ENCODE data around the gene TDG. TPM values are rescaled to one million over a fixed set of nuclear protein-coding genes. Genes with fewer than 3 reads are reported as not detected.
"Not testable (repeated sequence)": the region's sequence is repeated elsewhere in the genome, so short reads cannot be mapped to it uniquely, and the experiment has no call there.

Gene TDG
- total RNA-seq, 2 experiments from 2014 or later: 37.4 to 37.5 TPM

GRCh38 chr12:104022786-104023185 lies 57.1 kb downstream of the TDG start:
- Mint-ChIP-seq H3K27ac (no peak overlapping the region), H3K36me3 (ENCODE audit: low read depth) (no peaks in the 10 kb centered on the region), H3K9me3 (no peaks in the 10 kb centered on the region), H3K27me3 (peaks cover 10% of the 10 kb centered on the region), H3K4me1 (ENCODE audit: low read depth) (no peaks in the 10 kb centered on the region), H3K4me3 (no peak overlapping the region)
- CTCF ChIA-PET: no interaction called here
- DNase-seq: no peak
- ATAC-seq: no peak
- intact Hi-C loops (cut with micrococcal nuclease): no loop called here
- TF ChIP-seq CTCF (IDR thresholded peaks at IDR 0.05): no peak
- POLR2A ChIA-PET: no interaction called here

DNA sequence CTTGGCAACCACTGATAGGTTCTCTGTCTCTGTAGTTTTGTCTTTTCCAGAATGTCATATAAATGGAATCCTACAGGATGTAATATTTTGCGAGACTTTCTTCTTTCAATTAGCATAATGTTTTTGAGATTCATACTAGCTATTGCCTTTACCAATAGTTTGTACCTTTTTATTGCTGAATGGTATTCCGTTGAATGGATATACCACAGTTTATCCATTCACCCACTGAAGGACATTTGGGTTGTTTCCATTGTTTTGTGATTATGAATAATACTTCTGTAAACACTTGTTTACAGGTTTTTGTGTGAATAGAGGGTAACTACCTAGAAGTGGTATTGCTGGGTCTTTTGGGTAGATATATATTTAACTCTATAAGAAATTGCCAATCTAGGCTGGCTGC lies 58.0 kb downstream of the TDG start:
- TF ChIP-seq CTCF (IDR thresholded peaks at IDR 0.05): no peak

DNA sequence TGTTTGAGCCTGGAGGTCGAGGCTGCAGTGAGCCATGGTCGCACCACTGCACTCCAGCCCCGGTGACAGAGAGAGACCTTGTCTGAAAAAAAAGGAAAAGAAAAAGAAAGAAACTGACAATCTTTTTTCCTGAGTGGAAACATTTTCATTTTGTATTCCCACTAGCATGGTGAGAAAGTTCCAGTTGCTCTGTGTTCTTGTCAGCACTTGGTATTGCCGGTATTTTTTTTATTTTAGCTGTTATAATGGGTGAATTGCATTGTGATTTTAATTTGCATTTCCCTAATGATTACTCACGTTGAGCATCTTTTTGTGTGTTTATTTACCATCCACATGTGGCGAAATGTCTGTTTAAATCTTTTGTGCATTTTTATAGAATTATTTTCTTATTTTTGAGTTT lies 58.7 kb downstream of the TDG start:
- no peak for DNase-seq
- CTCF ChIA-PET: no interaction called here
- Mint-ChIP-seq H3K27me3 (peaks cover 8% of the 10 kb centered on the region), H3K27ac (no peak overlapping the region), H3K9me3 (no peaks in the 10 kb centered on the region), H3K4me3 (no peak overlapping the region), H3K36me3 (ENCODE audit: low read depth) (no peaks in the 10 kb centered on the region), H3K4me1 (ENCODE audit: low read depth) (no peaks in the 10 kb centered on the region)
- intact Hi-C loops (cut with micrococcal nuclease): no loop called here
- POLR2A ChIA-PET: no interaction called here
- TF ChIP-seq CTCF (IDR thresholded peaks at IDR 0.05): no peak
- no peak for ATAC-seq

More for the DNA sequence above, 58.0 kb downstream of the TDG start:
- Mint-ChIP-seq H3K4me1 (ENCODE audit: low read depth) (no peaks in the 10 kb centered on the region), H3K27me3 (peaks cover 10% of the 10 kb centered on the region), H3K36me3 (ENCODE audit: low read depth) (no peaks in the 10 kb centered on the region), H3K4me3 (no peak overlapping the region), H3K9me3 (no peaks in the 10 kb centered on the region), H3K27ac (no peak overlapping the region)
- ChIA-PET POLR2A (no interaction called here), CTCF (no interaction called here)
- no peak for DNase-seq
- no peak for ATAC-seq
- intact Hi-C loops (cut with micrococcal nuclease): no loop called here

- no peak overlapping the region for H3K4me3 Mint-ChIP-seq
- no peaks in the 10 kb centered on the region for H3K4me1 Mint-ChIP-seq (ENCODE audit: low read depth)
- intact Hi-C loops (cut with micrococcal nuclease): no loop called here
- no peak for TF ChIP-seq CTCF (IDR thresholded peaks at IDR 0.05)
- no peaks in the 10 kb centered on the region for H3K9me3 Mint-ChIP-seq
- peaks cover 6% of the 10 kb centered on the region for H3K27me3 Mint-ChIP-seq
- POLR2A ChIA-PET: no interaction called here
- no peak overlapping the region for H3K27ac Mint-ChIP-seq
- no peaks in the 10 kb centered on the region for H3K36me3 Mint-ChIP-seq (ENCODE audit: low read depth)
- CTCF ChIA-PET: no interaction called here
- ATAC-seq (no peak), DNase-seq (no peak)
Measured at GRCh38 chr12:104025771-104026170, 60.1 kb downstream of the TDG start.

GRCh38 chr12:104026841-104027599 lies 61.3 kb downstream of the TDG start:
- no peaks in the 10 kb centered on the region for H3K36me3 Mint-ChIP-seq (ENCODE audit: low read depth)
- H3K9me3 Mint-ChIP-seq: no peaks in the 10 kb centered on the region
- CTCF ChIA-PET: interaction anchor here (1.0 kb wide), 1 partner anchor 20 kb away, joined by 3 read pairs; no protein-coding TSS in a partner anchor
- no peak for ATAC-seq
- intact Hi-C loops (cut with micrococcal nuclease): no loop called here
- DNase-seq: no peak
- POLR2A ChIA-PET: no interaction called here
- peaks cover 6% of the 10 kb centered on the region for H3K27me3 Mint-ChIP-seq
- H3K27ac Mint-ChIP-seq: no peak overlapping the region
- H3K4me1 Mint-ChIP-seq (ENCODE audit: low read depth): no peaks in the 10 kb centered on the region
- no peak for TF ChIP-seq CTCF (IDR thresholded peaks at IDR 0.05)
- H3K4me3 Mint-ChIP-seq: no peak overlapping the region

DNA sequence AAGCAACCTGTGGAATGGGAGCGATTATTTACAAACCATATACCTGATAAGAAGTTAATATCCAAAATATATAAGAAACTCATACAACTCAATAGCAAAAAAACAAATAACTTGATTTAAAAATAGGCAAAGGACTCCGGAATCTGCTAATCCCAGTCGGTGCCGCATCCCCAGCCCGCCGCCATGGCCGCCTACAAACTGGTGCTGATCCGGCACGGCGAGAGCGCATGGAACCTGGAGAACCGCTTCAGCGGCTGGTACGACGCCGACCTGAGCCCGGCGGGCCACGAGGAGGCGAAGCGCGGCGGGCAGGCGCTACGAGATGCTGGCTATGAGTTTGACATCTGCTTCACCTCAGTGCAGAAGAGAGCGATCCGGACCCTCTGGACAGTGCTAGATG lies 64.9 kb downstream of the TDG start:
- intact Hi-C loops (cut with micrococcal nuclease); H3K4me1 Mint-ChIP-seq (ENCODE audit: low read depth): not testable (repeated sequence)

DNA sequence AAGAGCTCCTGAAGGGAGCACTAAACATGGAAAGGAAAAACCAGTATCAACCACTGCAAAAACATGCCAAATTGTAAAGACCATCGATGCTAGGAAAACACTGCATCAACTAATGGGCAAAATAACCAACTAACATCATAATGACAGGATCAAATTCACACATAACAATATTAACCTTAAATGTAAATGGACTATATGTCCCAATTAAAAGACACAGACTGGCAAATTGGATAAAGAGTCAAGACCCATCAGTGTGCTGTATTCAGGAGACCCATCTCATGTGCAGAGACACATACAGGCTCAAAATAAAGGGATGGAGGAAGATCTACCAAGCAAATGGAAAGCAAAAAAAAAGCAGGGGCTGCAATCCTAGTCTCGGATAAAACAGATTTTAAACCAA lies 70.5 kb downstream of the TDG start:
- H3K27ac Mint-ChIP-seq; H3K27me3 Mint-ChIP-seq; ATAC-seq; H3K36me3 Mint-ChIP-seq (ENCODE audit: low read depth); CTCF ChIA-PET; H3K4me3 Mint-ChIP-seq; POLR2A ChIA-PET; intact Hi-C loops (cut with micrococcal nuclease); DNase-seq; H3K4me1 Mint-ChIP-seq (ENCODE audit: low read depth); H3K9me3 Mint-ChIP-seq: not testable (repeated sequence)

More for the DNA sequence above, 64.9 kb downstream of the TDG start:
- H3K4me3 Mint-ChIP-seq; ATAC-seq; CTCF ChIA-PET; H3K27me3 Mint-ChIP-seq; H3K9me3 Mint-ChIP-seq; DNase-seq; H3K36me3 Mint-ChIP-seq (ENCODE audit: low read depth); H3K27ac Mint-ChIP-seq; POLR2A ChIA-PET: not testable (repeated sequence)

Data from activated CD8-positive, alpha-beta T cell treated with anti-CD3 and anti-CD28 coated beads for 36 hours (primary cell).